ENCODE measurements around the gene PRDM15. TPM values are rescaled to one million over a fixed set of nuclear protein-coding genes. Genes with fewer than 3 reads are reported as not detected.

PRDM15 gene
- total and polyA plus RNA-seq, 2 experiments from 2014 or later = 3.0 to 10.6 TPM

DNA sequence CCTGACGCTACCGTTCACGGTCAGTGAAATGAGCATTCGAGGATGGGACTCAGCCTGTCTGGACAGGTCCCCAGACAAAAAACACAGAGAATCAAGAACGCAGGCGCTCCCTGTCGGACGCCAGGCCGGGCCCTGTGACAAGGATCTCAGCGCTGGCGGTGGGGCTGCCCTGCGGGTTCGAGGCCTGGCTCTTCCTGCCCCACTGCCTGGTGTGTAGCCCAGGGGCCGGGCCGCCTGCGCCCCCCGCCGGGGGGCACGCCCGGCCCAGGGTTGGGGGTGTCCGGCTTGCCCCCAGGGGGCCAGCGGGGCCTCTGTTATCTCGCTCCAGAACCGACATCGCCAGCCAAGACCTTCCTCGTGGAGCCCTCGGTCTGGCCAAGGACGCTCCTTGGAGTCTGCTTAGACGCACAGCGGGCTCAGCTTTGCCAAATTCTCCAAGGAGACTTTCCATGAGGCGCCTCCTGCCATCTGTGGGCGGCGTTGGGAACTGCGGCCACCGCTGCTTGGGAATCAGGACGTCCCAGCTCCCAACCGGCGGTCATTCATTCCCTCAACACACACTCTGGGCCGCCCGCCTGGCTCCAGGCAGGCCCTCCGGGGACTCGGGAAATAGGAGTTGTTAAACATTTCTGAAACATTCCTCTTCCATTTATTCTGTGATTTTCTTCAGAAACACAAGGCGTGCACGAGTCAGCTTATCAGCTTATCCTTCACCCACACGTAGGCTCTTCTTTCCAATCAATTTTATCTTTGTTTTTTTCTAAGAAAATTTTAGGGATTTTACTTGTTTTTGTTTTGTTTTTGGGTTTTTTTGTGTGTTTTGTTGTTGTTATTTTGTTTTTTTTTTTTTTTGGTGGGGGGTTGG, 101.0 kb downstream of the PRDM15 start:
- peak overlapping the region; percentile 58; the same call in 1 of the 2 replicates for H2AFZ ChIP-seq
- H3K36me3 ChIP-seq (ENCODE audit: insufficient read depth) = no peaks in the 10 kb centered on the region
- Mint-ChIP-seq H3K27ac (0 out of 2 replicates have a peak overlapping the region, but pooled peaks have one; percentile 65), H3K36me3 (ENCODE audit: low read depth) (no peaks in the 10 kb centered on the region), H3K9me3 (no peaks in the 10 kb centered on the region), H3K4me1 (peaks cover 13% of the 10 kb centered on the region), H3K4me3 (peak overlapping the region; percentile 66), H3K27me3 (ENCODE audit: insufficient read depth, low read depth, poor library complexity) (peaks cover 1% of the 10 kb centered on the region)
- H3K4me3 ChIP-seq = peak overlapping the region; percentile 47
- no peak overlapping the region for H3K27ac ChIP-seq (ENCODE audit: low read depth)
- H3K4me1 ChIP-seq (ENCODE audit: insufficient read depth) = peaks cover 6% of the 10 kb centered on the region
- DNase-seq (ENCODE audit: low spot score) (peak; percentile 97), ATAC-seq (peak; percentile 92)
- no peaks in the 10 kb centered on the region for H3K27me3 ChIP-seq (ENCODE audit: insufficient read depth)
- H3K79me2 ChIP-seq (replicated peaks; ENCODE audit: insufficient read depth) = no peaks in the 10 kb centered on the region
- H4K20me1 ChIP-seq (replicated peaks; ENCODE audit: insufficient read depth) = no peaks in the 10 kb centered on the region
- TF ChIP-seq ZNF114 (CRISPR knock-in tag; IDR thresholded peaks at IDR 0.05) (0 out of 2 replicates have a peak, but pooled peaks have one; percentile 21), EZH2 (IDR thresholded peaks at IDR 0.05; ENCODE audit: low read depth, unreplicated experiment) (no peak)
- TF ChIP-seq, protein P1, sequence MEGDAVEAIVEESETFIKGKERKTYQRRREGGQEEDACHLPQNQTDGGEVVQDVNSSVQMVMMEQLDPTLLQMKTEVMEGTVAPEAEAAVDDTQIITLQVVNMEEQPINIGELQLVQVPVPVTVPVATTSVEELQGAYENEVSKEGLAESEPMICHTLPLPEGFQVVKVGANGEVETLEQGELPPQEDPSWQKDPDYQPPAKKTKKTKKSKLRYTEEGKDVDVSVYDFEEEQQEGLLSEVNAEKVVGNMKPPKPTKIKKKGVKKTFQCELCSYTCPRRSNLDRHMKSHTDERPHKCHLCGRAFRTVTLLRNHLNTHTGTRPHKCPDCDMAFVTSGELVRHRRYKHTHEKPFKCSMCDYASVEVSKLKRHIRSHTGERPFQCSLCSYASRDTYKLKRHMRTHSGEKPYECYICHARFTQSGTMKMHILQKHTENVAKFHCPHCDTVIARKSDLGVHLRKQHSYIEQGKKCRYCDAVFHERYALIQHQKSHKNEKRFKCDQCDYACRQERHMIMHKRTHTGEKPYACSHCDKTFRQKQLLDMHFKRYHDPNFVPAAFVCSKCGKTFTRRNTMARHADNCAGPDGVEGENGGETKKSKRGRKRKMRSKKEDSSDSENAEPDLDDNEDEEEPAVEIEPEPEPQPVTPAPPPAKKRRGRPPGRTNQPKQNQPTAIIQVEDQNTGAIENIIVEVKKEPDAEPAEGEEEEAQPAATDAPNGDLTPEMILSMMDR (conservative IDR thresholded peaks at IDR 0.05; ENCODE audit: low read depth in 2 of 2) = peak; percentile 76 to 78
- TF ChIP-seq, protein P2, sequence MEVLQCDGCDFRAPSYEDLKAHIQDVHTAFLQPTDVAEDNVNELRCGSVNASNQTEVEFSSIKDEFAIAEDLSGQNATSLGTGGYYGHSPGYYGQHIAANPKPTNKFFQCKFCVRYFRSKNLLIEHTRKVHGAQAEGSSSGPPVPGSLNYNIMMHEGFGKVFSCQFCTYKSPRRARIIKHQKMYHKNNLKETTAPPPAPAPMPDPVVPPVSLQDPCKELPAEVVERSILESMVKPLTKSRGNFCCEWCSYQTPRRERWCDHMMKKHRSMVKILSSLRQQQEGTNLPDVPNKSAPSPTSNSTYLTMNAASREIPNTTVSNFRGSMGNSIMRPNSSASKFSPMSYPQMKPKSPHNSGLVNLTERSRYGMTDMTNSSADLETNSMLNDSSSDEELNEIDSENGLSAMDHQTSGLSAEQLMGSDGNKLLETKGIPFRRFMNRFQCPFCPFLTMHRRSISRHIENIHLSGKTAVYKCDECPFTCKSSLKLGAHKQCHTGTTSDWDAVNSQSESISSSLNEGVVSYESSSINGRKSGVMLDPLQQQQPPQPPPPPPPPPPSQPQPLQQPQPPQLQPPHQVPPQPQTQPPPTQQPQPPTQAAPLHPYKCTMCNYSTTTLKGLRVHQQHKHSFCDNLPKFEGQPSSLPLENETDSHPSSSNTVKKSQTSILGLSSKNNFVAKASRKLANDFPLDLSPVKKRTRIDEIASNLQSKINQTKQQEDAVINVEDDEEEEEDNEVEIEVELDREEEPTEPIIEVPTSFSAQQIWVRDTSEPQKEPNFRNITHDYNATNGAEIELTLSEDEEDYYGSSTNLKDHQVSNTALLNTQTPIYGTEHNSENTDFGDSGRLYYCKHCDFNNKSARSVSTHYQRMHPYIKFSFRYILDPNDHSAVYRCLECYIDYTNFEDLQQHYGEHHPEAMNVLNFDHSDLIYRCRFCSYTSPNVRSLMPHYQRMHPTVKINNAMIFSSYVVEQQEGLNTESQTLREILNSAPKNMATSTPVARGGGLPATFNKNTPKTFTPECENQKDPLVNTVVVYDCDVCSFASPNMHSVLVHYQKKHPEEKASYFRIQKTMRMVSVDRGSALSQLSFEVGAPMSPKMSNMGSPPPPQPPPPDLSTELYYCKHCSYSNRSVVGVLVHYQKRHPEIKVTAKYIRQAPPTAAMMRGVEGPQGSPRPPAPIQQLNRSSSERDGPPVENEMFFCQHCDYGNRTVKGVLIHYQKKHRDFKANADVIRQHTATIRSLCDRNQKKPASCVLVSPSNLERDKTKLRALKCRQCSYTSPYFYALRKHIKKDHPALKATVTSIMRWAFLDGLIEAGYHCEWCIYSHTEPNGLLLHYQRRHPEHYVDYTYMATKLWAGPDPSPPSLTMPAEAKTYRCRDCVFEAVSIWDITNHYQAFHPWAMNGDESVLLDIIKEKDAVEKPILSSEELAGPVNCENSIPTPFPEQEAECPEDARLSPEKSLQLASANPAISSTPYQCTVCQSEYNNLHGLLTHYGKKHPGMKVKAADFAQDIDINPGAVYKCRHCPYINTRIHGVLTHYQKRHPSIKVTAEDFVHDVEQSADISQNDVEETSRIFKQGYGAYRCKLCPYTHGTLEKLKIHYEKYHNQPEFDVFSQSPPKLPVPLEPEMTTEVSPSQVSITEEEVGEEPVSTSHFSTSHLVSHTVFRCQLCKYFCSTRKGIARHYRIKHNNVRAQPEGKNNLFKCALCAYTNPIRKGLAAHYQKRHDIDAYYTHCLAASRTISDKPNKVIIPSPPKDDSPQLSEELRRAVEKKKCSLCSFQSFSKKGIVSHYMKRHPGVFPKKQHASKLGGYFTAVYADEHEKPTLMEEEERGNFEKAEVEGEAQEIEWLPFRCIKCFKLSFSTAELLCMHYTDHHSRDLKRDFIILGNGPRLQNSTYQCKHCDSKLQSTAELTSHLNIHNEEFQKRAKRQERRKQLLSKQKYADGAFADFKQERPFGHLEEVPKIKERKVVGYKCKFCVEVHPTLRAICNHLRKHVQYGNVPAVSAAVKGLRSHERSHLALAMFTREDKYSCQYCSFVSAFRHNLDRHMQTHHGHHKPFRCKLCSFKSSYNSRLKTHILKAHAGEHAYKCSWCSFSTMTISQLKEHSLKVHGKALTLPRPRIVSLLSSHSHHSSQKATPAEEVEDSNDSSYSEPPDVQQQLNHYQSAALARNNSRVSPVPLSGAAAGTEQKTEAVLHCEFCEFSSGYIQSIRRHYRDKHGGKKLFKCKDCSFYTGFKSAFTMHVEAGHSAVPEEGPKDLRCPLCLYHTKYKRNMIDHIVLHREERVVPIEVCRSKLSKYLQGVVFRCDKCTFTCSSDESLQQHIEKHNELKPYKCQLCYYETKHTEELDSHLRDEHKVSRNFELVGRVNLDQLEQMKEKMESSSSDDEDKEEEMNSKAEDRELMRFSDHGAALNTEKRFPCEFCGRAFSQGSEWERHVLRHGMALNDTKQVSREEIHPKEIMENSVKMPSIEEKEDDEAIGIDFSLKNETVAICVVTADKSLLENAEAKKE (CRISPR knock-in tag; IDR thresholded peaks at IDR 0.05) = 0 out of 2 replicates have a peak, but pooled peaks have one; percentile 7
- no peaks in the 10 kb centered on the region for H3K9me2 ChIP-seq (ENCODE audit: insufficient read depth)
- H3K4me2 ChIP-seq = peak overlapping the region; percentile 72
- no peaks in the 10 kb centered on the region for H3F3A ChIP-seq (replicated peaks; ENCODE audit: low read depth)

Measured in GM23338 (cell line).